ENCODE measurements around the gene GRIK2.

GRIK2 gene

GRCh38 chr6:101539510-101540245 is 146.2 kb downstream of the GRIK2 start:
- no peak for DNase-seq (ENCODE audit: low read depth)

DNA sequence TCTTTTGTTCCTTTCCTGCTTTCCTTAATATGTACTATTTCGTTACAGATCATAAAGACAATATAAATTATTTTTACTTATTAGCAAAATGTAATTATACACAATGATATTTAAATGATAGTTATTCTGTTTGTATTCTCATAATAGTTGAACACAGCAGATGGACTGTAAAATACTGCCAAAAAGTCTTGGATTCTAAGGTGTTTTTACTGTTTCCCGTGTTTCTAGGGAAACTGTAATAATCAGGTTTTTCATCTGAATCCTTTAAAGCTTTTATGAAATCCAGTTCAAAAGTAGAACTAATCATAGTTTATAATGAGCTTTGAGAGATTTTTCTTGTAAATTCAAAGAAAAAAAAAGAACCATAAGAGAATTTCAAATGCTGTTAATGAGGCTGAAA is 148.4 kb downstream of the GRIK2 start:
- no peak for DNase-seq (ENCODE audit: low read depth)

DNA sequence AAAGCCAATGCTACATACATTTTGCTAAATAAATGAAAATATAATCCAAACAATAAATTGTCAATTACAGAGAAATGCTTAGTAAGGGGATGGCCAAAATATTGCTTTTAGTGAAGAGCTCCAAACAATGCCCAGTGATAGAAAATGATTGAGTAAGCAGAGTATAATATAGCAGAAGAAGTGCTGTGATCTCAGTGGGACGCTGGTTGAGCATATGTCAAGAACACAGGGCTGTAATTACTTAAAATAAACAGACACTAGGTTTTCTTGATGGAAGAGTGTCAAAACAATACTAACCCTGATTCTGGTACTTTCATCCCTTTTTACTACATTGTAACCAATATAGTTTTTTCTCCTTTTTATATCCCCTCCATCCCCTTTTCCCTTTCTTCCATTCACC is 150.3 kb downstream of the GRIK2 start:
- DNase-seq (ENCODE audit: low read depth): no peak

- no peak for DNase-seq (ENCODE audit: low read depth)
Observed at GRCh38 chr6:101544286-101544685, 150.8 kb downstream of the GRIK2 start.

GRCh38 chr6:101545191-101545590 is 151.7 kb downstream of the GRIK2 start:
- DNase-seq (ENCODE audit: low read depth): no peak

DNA sequence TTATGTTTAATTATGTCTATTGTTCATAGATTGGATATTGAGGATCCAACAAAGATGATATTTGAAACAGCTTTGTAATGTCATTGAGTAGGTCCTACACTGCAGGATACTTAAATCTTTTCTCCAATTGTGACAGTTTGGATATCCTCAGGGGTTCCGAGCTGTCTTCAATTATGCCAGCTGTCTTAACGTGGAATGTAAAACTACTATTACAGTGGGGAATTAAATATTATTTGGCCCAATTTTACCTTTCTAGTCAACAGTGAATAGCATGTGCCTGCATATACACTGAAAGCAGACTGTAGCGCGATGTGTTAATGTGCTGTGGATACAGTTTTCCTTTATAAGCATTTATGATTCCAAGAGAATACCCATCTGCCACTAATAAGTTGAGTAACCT is 156.9 kb downstream of the GRIK2 start:
- DNase-seq (ENCODE audit: low read depth): no peak

GRCh38 chr6:101554231-101554630 is 160.7 kb downstream of the GRIK2 start:
- DNase-seq (ENCODE audit: low read depth): no peak

DNA sequence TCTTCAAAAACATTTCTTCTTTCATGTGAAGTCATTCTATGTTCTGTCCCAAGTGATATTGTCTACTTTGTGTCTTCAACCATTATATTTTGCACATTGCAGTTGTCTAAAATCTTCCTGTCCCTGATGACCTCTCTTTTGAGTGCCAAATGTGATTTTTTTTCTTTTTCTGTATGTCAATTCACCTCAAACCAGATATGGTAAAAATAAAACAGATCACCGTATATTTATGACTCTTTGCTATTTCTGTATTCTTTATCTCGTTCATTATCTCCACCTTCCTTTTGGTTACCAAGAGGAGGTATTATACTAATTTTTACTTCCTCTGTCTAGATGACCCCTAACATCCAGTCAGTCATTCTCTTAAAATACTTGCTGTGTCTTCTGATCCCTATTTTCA is 165.2 kb downstream of the GRIK2 start:
- DNase-seq (ENCODE audit: low read depth): no peak

GRCh38 chr6:101572627-101573026 is 179.1 kb downstream of the GRIK2 start:
- no peak for DNase-seq (ENCODE audit: low read depth)

DNA sequence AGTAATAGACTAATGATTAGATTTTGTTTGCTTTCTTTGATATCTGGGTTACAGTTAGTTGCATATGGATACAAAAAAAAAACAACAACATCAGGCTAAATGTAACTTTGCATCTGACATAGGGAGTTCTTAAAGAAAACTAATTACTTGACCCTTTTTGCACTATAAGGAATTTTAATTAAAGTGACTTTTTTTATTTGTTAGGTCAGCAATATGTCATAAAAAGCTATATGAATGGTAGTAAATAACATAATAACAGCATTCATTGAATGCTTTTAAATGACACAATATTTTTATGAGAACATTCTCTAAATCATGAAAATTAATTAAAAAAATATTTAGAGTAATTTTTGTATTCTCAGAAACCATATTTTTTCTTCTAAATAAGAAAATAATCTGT is 183.6 kb downstream of the GRIK2 start:
- DNase-seq (ENCODE audit: low read depth): no peak

GRCh38 chr6:101578306-101578705 is 184.8 kb downstream of the GRIK2 start:
- DNase-seq (ENCODE audit: low read depth): no peak

- no peak for DNase-seq (ENCODE audit: low read depth)
Observed at GRCh38 chr6:101582792-101583191, 189.3 kb downstream of the GRIK2 start.

DNA sequence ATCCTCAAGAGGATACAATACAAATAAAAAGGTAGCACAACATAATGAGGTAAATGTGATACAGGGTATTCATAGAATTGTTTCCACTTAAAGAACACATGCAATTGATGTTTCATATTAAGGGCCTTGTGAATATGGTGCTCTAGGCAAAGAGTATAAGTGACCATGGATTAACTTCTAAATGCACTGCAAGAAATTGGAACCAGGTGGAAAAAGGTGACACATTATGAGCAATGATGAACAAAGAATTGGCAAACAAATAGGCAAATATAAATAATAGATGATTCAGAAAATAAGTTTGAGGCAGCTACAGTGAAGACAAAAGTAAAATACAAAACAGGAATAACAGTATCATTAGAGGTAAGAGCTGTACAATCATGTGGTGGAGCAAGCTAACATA is 192.0 kb downstream of the GRIK2 start:
- no peak for DNase-seq (ENCODE audit: low read depth)

DNA sequence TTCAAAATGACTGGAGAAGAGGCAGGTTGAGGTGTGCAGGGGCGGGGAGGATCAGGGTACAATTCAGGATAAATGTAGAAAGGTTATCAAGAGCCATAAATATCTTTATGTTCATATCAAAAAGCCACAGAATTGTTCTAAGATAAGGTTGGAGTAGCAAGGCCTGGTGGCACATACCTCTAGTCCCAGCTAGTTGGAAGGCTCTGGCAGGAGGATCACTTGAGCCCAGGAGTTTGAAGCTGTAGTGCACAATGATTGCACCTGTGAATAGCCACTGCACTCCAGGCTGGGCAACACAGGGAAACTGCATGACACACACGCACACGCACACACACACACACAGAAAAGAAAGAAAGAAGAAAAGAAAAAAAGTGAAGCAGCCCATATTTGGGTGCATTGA is 194.8 kb downstream of the GRIK2 start:
- no peak for DNase-seq (ENCODE audit: low read depth)

GRCh38 chr6:101595276-101595675 is 201.8 kb downstream of the GRIK2 start:
- no peak for DNase-seq (ENCODE audit: low read depth)

- peak; percentile 68 for DNase-seq (ENCODE audit: low read depth)
Observed at GRCh38 chr6:101597693-101598092, 204.2 kb downstream of the GRIK2 start.

GRCh38 chr6:101605426-101605825 is 211.9 kb downstream of the GRIK2 start:
- DNase-seq (ENCODE audit: low read depth): no peak

- DNase-seq (ENCODE audit: low read depth): no peak
Observed at GRCh38 chr6:101605874-101606273, 212.4 kb downstream of the GRIK2 start.

DNA sequence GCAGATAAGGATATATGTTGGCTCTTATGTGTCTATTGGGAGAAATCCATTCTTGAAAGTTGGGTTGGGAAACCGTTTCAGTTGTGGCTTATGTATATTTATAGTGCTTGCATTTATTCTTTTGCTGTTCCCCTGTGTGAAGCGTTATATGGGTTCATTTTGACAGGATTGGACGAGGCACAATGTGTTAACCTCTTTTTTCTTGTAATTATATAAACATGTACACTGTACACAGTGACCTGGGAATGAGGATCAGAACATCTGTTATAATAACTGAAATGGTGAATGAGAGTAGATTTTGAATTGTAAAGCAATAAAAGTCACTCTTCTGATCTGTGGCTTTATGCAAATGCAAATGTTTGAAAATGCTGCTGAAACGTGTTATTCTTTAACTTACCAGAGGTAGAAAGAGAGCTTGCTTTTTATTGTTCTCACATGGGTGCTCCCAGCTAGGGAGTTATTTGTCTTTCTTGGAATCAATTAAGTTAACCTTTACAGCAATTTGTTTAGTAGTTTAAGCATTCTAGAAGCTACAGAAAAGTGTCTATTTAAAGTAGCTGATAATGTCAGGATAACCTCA is 213.7 kb downstream of the GRIK2 start:
- DNase-seq (ENCODE audit: low read depth): no peak

DNA sequence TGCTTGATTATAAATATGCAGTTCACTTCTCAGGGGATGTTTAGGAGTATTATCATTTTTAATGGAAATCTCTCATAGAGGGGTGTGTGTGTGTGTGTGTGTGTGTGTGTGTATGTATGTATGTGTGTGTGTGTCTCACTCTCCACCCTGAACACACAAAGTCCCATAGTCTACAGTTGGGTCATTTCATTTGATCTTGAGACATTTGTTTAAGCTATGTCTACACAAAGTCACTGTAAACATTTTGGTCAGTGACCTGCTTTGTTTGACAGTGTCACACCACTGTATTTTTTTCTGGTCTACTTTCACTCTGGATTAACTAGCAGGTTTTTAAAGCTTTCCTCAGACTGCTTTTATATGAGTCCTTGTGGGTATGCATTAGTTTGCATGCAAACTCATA is 215.2 kb downstream of the GRIK2 start:
- DNase-seq (ENCODE audit: low read depth): no peak

DNA sequence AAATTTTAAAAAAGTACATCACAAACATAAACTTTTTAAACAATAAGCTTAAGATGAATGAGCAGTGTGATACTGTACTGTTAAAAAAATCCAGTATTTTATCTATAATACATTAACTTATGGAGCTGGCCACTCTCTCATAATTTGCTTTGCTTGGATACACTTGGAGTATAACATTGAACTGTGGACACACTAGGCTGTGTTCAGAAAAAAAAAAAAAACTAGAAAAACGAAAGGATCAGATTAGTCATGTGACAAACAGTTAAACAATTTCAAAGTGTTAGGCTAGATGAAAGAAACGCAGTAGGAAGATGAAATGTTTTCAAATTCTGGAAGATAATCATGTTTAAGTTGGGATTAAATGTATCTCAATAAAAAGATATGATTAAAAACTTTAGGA is 220.0 kb downstream of the GRIK2 start:
- no peak for DNase-seq (ENCODE audit: low read depth)

DNA sequence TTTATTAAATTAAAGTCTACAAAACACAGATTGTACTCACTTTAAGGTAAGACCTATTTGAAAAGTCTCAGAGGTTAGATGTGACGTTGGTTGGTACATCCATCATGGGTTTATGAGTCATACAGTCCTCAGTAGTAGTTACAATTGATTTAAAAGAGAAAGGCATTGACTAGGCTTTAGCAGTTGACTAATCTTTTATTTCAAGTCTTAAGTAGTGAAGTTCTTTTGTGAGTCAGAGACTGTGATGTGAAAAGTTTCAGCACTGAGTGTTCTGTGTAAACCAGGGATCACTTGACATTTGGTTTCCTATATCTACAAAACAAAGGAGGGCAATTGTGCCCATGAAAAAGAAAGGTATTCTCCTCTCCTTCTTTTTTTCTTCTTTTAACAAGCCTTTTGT is 221.3 kb downstream of the GRIK2 start:
- peak; percentile 16 for DNase-seq (ENCODE audit: low read depth)

DNA sequence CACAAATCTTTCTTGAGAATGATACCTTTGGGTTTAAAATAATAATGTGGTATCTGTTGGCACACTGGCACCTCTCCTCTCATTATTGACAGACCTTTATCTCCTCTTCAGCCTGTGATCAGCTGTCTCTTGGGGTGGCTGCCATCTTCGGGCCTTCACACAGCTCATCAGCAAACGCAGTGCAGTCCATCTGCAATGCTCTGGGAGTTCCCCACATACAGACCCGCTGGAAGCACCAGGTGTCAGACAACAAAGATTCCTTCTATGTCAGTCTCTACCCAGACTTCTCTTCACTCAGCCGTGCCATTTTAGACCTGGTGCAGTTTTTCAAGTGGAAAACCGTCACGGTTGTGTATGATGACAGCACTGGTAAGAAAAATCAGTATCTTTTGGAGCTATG is 232.8 kb downstream of the GRIK2 start:
- DNase-seq (ENCODE audit: low read depth): no peak

DNA sequence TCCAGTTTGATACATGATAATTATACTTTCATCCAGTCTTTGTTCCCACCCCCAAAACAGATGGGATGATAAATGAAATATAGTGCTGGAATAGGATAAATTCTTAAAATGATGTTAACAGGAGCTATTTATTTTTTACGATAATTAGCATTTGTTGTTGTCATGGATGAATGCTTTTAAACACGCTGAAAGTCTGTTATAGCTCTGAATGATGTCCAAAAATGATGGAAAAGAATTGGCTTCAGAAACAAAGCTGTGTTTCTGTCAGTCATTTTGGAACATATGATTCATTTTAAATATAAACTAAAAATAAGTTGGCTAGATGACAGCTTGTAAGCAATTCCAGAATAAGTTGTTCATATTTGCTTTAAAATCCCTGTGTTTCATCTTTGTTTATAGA is 237.4 kb downstream of the GRIK2 start:
- DNase-seq (ENCODE audit: low read depth): no peak
